Placental epithelial cell (primary cell): Measurements from ENCODE around the gene THAP5. TPM values are rescaled to one million over a fixed set of nuclear protein-coding genes. Genes with fewer than 3 reads are reported as not detected.

ENCODE experiments used
- total RNA-seq: library from RNA; depleted of rRNA; stranded (reverse); fragments of >200 nt; gene quantifications from 2 replicates; pipeline ENCODE4 v1.2.3, GENCODE V29; 2012

Gene THAP5
- 18.1 and 21.5 TPM in 2 replicates for total RNA-seq

GRCh38 chr7:108569381-108570145 is at the start of gene THAP5, which contains the start of gene DNAJB9:
Gene THAP5, minus strand, starts transcription at chr7:108569706. Its CDS starts 137 bp downstream, at chr7:108569569.
Gene DNAJB9, plus strand, starts transcription at chr7:108569874. Its CDS starts 1,853 bp downstream, at chr7:108571727.

GRCh38 chr7:108525985-108526767 is 43.3 kb downstream of the THAP5 start, which contains the start of gene PNPLA8:
Gene PNPLA8, minus strand, starts transcription at chr7:108526135. Its CDS starts 10,644 bp downstream, at chr7:108515491.

Other genes starting within 250 kb of the THAP5 start
- 14.6 and 37.7 TPM in 2 replicates for gene NRCAM, start 113.3 kb downstream of the THAP5 start, total RNA-seq
- 22.4 and 30.6 TPM in 2 replicates for gene PNPLA8, start 43.6 kb downstream of the THAP5 start, total RNA-seq
- gene DNAJB9, start 168 bp upstream of the THAP5 start, total RNA-seq: 25.5 and 35.9 TPM in 2 replicates